ENCODE data around the gene SMIM1.
A peak's percentile ranks its signal among the peaks of the same experiment; 100 is the strongest.

Gene SMIM1, protein sequence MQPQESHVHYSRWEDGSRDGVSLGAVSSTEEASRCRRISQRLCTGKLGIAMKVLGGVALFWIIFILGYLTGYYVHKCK

DNA sequence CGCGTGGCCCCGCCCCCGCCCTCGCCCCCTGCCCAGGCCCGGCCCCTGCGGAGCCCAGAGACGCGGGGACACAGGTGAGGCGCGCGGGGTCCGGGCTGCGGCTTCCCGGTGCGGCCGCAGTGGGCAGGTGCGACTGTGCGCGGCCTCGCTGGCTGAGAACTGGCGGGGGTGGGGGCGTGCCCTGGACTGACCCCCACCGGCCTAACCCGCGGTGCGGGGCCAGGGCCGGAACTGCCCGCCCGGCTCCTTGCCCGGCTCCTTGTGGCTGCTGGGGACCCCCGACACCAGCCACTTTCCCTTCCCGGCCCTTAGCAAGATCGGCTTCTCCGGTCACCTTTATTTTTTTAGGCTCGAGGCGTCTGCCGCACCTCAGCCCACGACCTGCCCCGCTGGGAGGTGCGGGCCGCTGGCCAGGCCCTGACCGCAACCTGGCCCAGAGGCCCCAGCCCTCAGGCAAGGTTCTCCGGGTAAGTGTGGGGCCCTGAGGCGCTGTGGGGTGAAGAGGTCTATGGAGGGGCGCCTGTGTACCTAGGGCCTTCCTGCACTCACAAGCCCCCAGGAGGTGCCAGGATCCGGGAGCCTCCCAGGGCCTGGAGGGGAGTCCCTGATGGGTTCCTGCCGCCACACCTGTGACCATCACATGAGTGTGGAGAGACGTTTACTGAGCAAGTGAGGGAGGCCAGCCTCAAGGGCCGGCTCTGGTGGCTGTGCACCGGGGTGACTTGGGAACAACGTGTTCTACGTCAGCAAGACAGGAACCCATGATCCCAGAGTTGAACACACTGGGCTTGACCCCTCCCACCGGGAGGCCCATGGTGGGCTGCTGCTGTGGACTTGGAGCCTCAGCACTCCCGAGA, at the start of gene SMIM1:
SMIM1 (plus strand) TSS at position 35 of the 857 bp plus-strand sequence. CDS start 2,625 bp downstream, outside the sequence.
- no peak for DNase-seq (ENCODE audit: low read depth)

DNA sequence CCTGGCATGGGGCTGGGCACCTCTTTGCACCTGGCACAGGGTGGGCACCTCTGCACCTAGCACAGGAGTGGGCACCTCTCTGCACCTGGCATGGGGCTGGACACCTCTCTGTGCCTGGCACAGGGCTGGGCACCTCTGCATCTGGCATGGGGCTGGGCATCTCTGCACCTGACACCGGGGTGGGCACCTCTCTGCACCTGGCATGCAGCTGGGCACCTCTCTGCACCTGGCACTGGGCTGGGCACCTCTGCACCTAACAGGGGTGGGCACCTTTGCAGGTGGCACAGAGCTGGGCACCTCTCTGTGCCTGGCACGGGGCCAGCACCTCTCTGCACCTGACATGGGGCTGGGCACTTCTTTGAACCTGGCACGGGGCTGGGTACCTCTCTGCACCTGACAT, 49.7 kb upstream of the SMIM1 start:
- no peak for DNase-seq (ENCODE audit: low read depth)

DNA sequence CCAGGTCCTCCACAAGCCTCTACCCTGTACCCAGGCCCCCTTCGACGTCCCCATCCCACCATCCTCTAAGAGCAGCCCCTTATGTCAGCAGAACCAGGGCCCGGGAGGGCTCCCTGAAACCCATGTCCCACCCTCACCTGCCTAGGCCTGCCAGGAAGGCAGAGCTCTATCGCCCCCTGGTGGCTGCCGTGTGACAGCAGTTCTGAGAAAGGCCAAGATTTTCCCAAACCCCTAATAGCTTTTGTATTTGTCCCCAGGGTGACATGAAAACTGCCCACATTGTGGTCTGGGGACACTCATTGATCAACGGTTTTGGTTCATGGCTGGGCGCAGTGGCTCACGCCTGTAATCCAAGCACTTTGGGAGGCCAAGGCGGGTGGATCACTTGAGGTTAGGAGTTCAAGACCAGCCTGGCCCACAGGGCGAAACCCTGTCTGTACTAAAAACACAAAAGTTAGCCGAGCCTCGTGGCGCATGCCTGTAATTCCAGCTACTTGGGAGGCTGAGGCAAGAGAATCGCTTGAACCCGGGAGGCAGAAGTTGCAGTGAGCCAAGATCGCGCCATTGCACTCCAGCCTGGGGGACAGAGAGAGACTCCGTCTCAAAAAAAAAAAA, 48.0 kb upstream of the SMIM1 start:
- peak; percentile 26 for DNase-seq (ENCODE audit: low read depth)

DNA sequence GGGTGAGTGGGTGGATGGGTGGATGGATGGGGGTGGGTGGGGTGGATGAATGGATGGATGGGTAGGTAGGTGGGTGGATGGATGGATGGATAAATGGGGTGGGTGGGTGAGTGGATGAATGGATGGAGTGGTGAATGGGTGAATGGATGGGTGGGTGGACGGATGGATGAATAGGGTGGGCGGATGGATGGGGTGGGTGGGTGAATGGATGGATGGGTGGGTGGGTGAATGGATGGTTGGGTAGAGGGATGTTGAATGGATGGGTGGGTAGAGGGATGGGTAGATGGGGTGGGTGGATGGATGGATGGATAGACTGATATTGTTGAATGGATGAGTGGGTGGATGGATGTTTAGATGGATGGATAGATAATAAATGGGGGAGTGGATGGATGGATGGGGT, 47.2 kb upstream of the SMIM1 start:
- no peak for DNase-seq (ENCODE audit: low read depth)

DNA sequence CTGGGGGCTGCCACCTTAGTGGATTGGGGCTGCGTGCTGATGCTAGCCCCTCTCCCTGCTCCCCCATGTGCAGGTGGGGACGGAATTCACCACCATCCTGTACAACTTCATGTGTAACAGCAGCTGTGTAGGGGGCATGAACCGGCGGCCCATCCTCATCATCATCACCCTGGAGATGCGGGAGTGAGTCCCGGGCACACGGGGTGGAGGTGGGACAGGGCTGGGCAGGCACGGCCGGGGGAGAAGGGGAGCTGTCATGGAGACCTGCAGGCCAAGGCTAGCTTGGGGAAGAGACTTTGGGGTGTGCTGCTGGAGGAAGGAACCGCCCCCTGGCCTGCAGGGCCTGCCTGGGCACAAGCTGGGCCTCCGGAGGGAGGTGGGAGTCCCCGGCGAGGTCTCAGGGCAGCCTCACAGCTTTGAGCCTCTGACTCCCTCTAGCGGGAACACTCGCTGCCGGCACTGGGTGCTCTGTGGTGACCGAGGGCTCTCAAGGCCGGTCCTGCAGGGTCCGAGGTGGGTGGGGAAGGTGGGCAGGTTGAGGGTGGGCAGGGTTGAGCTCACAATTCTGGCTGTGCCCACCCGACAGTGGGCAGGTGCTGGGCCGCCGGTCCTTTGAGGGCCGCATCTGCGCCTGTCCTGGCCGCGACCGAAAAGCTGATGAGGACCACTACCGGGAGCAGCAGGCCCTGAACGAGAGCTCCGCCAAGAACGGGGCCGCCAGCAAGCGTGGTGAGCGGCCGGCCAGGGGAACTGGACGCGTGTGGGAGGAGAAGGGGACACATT, 45.3 kb upstream of the SMIM1 start:
- no peak for DNase-seq (ENCODE audit: low read depth)

DNA sequence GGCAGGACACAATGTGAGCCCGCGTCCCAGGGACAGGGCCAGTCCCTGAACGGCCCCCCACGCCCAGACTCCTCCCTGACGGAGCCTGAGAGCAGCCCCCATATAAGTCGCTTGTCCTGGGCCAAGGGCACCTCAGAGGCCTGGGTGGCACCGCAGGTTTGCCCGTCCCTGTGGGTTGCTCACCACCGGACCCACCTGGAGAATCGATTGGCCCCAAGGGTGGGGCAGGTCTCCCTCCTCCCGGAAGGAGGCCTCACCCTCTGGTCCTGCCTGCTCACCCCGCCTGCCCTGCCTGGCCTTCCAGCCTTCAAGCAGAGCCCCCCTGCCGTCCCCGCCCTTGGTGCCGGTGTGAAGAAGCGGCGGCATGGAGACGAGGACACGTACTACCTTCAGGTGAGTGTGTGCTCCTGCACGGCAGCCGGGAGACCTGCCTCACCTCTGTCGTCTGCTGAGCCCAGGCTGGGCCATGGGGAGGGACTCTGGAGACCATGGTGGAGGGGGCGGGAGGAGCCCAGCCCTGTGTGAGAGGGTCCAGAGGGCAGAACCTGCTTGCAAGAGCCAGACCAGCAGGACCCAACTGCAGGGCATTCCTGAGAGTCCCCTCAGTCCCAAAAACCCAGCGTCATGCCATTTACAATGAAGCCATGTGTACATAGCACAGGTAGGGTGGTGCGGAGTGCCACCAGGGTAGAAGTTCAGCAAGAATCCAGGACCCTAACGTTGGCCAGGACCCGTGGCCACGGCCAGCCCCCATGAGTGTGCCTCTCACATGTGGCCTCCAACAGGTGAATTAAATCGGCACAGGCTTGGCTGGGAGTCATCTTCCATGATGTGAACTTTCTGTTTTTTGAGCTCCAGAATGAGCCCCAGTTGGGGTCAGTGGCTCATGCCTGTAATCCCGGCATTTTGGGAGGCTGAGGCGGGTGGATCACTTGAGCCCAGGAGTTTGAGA, 44.4 kb upstream of the SMIM1 start:
- no peak for DNase-seq (ENCODE audit: low read depth)

DNA sequence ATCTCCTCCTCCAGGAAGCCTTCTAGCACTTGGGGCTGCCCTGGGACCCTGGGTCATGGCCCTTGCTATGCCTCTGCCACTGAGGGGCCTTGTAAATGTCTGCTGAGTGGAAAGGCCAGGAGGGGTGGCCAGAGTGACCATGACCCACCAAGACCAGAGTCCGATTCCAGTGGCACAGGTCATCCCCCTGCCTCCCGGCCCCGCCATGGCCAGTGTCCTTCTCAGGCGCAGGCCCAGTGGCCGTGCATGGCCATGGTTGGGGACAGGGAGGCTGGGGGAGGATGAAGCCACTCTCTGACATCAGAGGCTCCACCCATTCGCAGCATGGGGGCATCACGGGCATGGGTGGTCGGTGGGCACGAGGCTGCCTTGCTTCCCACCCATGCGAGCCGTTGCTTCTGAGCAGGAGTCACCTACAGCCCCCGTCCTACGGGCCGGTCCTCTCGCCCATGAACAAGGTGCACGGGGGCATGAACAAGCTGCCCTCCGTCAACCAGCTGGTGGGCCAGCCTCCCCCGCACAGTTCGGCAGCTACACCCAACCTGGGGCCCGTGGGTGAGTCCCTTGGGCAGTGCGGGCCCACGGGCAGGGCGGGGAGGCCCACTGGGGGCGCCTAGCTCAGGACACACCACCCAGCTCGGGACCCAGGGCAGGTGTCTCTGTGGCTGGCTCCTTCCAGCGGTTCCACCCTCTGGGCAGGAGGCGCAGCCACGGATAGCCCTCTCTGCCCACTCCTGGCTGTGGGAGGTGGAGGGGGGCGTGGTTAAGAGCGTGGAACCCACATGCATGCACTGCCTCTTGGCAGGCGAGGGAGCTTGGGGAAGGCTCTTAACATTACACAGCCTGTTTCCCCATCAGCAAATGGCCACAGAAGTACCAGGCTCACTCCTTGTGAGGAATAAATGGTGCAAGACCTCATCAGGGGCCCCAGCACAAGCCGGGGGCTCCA, 42.7 kb upstream of the SMIM1 start:
- no peak for DNase-seq (ENCODE audit: low read depth)

DNA sequence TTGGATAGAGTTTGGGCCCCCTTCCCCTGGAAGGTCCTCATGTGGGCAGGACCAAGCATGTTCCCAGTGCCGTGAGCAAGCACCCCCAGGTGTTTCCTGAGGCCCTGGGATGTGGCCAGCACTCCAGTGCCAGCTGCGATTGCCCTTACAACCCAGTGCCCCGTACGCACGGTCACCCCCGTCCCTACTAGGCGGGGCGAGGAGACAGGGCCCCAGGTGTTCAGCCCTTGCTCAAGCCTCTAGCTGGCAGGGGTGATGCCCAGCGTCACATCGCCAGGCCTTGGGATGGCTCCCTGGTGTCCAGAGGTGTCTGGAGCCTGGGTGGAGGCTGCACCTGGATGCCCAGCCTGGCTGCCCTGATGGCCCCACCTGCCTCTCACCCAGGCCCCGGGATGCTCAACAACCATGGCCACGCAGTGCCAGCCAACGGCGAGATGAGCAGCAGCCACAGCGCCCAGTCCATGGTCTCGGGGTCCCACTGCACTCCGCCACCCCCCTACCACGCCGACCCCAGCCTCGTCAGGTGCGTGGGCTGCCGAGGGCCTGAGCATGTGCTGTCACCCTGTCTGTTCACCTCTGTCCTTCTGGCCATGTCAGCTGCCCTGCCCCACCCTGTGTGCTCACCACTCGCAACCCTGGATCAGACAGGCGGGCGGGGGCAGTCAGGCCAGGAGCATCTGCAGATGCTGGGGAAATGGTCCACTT, 41.9 kb upstream of the SMIM1 start:
- no peak for DNase-seq (ENCODE audit: low read depth)

DNA sequence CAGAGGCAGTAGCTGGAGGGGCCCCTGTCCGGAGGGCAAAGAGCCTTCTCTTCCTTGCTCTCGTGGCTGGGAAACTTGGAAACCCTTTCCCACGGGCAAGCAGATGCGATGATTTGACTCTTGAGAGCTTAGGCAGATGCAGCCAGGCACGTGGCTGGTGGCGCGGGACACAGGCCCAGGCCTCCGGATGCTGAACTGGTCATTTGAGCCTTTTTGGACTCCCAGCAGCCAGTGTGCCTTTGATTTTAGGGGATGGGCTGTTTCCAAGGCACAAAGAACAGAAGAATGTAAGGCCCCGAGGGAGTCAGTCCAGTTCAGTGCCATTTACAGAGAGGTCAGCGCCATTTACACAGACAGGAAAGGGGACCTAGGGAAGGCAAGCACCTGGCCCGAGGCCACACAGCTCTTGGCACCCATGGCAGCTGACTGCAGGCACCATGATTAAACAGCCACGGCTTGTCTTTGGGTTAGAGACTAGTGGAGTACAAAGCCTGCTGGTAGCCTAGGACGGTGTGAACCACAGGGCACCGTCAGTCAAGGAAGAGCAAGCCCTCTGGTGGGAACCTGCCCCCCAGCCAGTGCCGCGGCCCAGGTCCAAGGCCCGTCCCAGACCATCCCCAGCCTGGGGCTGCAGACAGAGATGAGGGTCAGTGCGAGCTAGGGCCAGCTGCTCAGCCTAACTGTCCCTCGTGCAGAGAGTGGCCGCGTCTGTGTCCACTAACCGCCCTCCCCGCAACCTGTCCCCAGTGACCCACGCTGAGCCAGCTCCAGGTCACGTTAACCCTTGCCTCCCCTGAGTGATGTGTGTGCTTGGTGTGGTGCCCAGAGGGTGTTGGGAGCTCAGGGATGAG, 40.7 kb upstream of the SMIM1 start:
- no peak for DNase-seq (ENCODE audit: low read depth)

DNA sequence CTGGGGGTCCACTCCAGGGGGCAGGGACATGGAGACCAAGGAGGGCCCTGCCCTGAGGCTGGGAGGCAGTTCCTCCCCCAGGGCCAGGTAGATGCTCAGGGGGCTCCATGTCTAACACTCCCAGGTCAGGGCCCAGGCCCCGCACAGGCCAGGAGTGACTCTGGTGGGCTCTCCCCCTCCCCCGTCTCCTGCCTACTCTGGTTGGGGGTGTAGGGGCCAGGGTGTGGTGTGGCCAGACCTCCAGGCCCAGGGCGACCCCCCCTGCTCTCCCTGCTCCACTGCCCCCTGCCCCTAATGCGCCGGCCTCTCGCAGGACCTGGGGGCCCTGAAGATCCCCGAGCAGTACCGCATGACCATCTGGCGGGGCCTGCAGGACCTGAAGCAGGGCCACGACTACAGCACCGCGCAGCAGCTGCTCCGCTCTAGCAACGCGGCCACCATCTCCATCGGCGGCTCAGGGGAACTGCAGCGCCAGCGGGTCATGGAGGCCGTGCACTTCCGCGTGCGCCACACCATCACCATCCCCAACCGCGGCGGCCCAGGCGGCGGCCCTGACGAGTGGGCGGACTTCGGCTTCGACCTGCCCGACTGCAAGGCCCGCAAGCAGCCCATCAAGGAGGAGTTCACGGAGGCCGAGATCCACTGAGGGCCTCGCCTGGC, 40.0 kb upstream of the SMIM1 start:
- DNase-seq (ENCODE audit: low read depth): no peak

DNA sequence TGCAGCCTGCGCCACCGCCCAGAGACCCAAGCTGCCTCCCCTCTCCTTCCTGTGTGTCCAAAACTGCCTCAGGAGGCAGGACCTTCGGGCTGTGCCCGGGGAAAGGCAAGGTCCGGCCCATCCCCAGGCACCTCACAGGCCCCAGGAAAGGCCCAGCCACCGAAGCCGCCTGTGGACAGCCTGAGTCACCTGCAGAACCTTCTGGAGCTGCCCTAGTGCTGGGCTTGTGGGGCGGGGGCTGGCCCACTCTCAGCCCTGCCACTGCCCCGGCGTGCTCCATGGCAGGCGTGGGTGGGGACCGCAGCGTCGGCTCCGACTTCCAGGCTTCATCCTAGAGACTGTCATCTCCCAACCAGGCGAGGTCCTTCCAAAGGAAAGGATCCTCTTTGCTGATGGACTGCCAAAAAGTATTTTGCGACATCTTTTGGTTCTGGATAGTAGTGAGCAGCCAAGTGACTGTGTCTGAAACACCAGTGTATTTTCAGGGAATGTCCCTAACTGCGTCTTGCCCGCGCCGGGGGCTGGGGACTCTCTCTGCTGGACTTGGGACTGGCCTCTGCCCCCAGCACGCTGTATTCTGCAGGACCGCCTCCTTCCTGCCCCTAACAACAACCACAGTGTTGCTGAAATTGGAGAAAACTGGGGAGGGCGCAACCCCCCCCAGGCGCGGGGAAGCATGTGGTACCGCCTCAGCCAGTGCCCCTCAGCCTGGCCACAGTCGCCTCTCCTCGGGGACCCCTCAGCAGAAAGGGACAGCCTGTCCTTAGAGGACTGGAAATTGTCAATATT, 39.3 kb upstream of the SMIM1 start:
- no peak for DNase-seq (ENCODE audit: low read depth)

DNA sequence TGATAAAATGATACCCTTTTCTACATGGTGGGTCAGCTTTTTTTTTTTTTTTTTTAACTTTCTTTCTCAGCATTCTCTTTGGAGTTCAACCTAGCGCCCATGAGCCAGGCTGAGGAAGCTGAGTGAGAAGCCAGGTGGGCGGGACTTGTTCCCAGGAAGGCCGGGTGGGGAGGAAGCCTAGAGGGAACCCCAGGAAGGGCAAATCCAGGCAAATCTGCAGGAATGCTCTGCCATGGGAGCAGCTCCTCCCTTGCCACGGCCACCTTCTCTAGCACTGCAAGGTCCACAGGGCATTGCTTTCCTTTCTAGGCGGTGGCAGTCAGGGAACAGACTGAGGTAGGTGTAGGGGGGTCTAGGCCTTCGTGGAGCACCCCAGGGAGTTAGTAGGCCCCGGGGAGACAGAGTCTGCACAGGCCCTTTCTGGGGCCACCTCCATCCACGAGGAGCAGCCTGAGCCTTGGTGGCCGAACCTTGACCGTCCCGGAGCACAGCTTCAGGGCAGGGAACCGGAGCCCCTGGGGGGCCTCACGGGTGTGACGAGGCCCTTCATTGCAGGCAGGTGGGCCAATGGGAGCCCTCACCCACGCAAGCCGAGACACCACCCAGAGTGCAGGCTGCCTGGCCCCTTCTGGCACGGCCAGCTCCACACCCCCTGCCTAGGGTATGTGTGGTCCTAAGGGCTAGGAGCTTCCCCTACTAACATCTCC, 38.5 kb upstream of the SMIM1 start:
- no peak for DNase-seq (ENCODE audit: low read depth)

DNA sequence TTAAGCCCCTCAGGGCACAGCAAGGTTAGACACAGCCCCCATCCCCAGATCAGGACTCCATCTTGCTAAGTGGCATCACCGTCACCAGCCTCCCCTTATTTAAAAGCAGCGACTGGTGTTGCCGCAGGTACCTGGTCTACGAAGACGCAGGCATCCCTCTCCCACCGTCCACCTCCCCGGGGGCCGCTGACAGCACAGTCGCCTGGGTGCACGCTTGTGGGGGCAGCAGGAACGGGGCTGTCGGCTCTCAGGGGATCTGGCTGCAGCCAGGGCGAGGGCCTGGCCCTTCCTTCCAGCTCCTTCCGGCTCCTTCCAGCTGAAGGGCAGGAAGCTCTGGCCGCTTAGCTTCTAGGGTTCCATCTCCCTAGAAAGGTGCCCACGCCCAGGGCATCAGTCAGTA, 37.9 kb upstream of the SMIM1 start:
- no peak for DNase-seq (ENCODE audit: low read depth)

DNA sequence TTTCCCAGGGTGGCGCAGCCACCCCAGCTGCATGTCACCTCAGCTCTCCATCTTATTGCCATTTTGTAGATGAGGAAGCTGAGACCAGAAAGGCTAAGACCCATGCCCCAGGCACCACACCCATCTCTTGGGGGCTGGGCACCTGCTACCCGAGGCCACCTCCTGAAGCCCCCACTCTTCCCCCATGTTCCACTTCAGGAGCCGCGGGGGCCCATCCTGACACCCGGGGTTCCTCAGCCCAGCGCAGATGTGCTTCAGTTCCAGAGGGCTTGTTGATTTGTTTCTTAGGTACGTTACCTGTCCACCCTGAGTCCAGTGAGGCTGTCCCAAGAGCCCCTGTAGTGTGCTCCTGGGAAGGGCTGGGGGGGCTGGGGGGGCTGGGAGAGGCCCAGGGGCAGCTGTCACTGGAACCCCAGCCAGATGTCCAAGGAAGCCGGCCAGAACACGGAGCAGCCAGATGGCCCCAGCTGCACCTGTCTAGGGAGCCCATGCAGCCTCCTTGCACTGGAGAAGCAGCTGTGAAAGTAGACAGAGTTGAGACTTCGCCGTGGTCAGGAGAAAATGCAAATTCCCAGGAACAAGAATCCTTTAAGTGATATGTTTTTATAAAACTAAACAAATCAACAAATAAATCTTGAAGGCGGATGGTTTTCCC, 37.4 kb upstream of the SMIM1 start:
- DNase-seq (ENCODE audit: low read depth): no peak

DNA sequence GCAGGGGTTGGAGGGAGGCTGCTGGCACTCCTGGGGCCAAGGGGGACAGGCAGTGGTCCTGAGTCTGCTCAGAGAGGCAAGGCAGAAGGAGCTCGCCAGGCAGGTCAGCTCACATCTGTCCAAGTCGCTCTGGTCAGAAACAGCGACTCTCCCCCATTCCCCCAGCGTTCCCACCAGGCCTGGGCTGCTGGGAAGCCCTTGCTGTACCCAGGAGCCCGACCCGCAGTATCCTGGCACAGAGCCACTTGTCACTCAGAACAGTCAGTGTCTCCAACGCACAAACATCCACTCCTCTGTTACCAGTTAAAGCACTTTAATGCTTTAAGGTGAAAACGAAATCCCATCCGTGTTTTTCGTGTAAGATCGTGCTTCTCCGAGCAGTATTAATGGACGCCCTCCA, 36.9 kb upstream of the SMIM1 start:
- DNase-seq (ENCODE audit: low read depth): no peak

DNA sequence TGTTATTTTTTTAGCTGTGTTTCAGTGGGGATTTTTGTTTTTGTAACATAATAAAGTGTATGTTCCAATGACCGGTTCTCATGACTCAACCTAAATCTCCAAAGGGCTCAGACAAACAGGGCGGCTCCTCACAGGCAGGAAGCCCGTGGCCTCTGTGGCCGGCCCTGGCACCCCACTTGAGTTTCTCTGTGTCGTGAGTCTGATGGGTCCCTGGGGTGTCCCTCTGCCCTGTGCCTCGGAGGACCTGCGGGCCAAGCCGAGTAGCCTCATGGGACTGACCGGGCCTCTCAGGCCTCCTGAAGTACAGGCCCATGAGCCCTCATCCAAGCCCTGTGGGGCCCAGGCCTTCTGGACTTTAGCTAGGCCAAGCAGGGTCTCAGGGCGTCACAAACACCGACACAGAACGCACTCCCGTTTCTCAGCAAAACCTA, 36.4 kb upstream of the SMIM1 start:
- no peak for DNase-seq (ENCODE audit: low read depth)
